Endothelial cell of hepatic sinusoid (primary cell): ENCODE data around the gene ISLR.

Source experiments
- in situ Hi-C: cut with HindIII; loops from 2 replicates; pipeline ENCODE4 v1.10.0; 2017; ENCODE audit warnings: low sequenced_read_pairs

ISLR gene

GRCh38 chr15:74209560-74209958, 36.0 kb downstream of the ISLR start:
- in situ Hi-C loops, result no loop called here

GRCh38 chr15:74209997-74210671, 36.6 kb downstream of the ISLR start:
- in situ Hi-C loops, result no loop called here

- in situ Hi-C loops, result no loop called here
Measured at GRCh38 chr15:74210729-74211128, 37.2 kb downstream of the ISLR start.

- in situ Hi-C loops, result no loop called here
Measured at GRCh38 chr15:74211656-74212055, 38.1 kb downstream of the ISLR start.

- in situ Hi-C loops, result no loop called here
Measured at GRCh38 chr15:74212494-74212893, 39.0 kb downstream of the ISLR start.

GRCh38 chr15:74213858-74214284, 40.4 kb downstream of the ISLR start:
- in situ Hi-C loops, result no loop called here

GRCh38 chr15:74214324-74215021, 41.0 kb downstream of the ISLR start:
- in situ Hi-C loops, result no loop called here

GRCh38 chr15:74215958-74216357, 42.4 kb downstream of the ISLR start:
- in situ Hi-C loops, result no loop called here

GRCh38 chr15:74216949-74217348, 43.4 kb downstream of the ISLR start:
- in situ Hi-C loops, result no loop called here

- in situ Hi-C loops, result no loop called here
Measured at GRCh38 chr15:74217907-74218885, 44.7 kb downstream of the ISLR start.

- in situ Hi-C loops, result no loop called here
Measured at GRCh38 chr15:74220475-74221248, 47.2 kb downstream of the ISLR start.

- in situ Hi-C loops, result no loop called here
Measured at GRCh38 chr15:74221399-74222239, 48.1 kb downstream of the ISLR start.

- in situ Hi-C loops, result no loop called here
Measured at GRCh38 chr15:74222240-74223119, 49.0 kb downstream of the ISLR start.

GRCh38 chr15:74225928-74226327, 52.4 kb downstream of the ISLR start:
- in situ Hi-C loops, result loop anchor here (5.0 kb wide), 1 partner anchor 54 kb away; the partner anchor contains the start of gene ISLR
